HepG2 (cell line): Measurements from ENCODE around the gene CENPE. TPM values are rescaled to one million over a fixed set of nuclear protein-coding genes. Genes with fewer than 3 reads are reported as not detected.
A peak's percentile ranks its signal among the peaks of the same experiment; 100 is the strongest.

ENCODE experiments used
- ASH2L ChIP-seq: fragments of 300-600, 200-600 bp; sonication (generic); IDR thresholded peaks from 2 replicates; pipeline ENCODE4 v1.7.0; 2017; ENCODE audit warnings: low read depth, mild to moderate bottlenecking, moderate library complexity, mixed read lengths, low read length; ENCODE audit not compliant: insufficient read length
- ATF7-NPFF ChIP-seq: sonication (generic); formaldehyde crosslinking; IDR thresholded peaks from 2 replicates; pipeline ENCODE4 v1.8.1; 2023; ENCODE audit warnings: mild to moderate bottlenecking, low read depth, missing genetic modification reagents, moderate library complexity
- BRD4 ChIP-seq: sonication (generic); formaldehyde crosslinking; IDR thresholded peaks from 2 replicates; pipeline ENCODE4 v1.4.0; 2020; ENCODE audit warnings: missing genetic modification reagents
- FOXM1 ChIP-seq: sonication (generic); formaldehyde crosslinking; IDR thresholded peaks from 2 replicates; pipeline ENCODE4 v1.5.0; 2020; ENCODE audit warnings: missing genetic modification reagents
- HNRNPL ChIP-seq: fragments of 200-400 bp; formaldehyde crosslinking; IDR thresholded peaks from 2 replicates; pipeline ENCODE4 v1.6.1; 2017; ENCODE audit warnings: mild to moderate bottlenecking, low read depth, low read length
- MEIS2 ChIP-seq: sonication (generic); formaldehyde crosslinking; IDR thresholded peaks from 2 replicates; pipeline ENCODE4 v1.9.0; 2021; ENCODE audit warnings: mild to moderate bottlenecking, missing genetic modification reagents
- MIER2 ChIP-seq: IDR thresholded peaks from 2 replicates; pipeline ENCODE4 v1.6.1; 2016; ENCODE audit warnings: missing biosample characterization, missing genetic modification reagents
- SMC3 ChIP-seq: IDR thresholded peaks from 2 replicates; pipeline ENCODE4 v1.6.1; 2011; ENCODE audit warnings: low read length, improper control_type of control experiment
- TAF15 ChIP-seq: fragments of 200-400 bp; formaldehyde crosslinking; IDR thresholded peaks from one replicate; pipeline ENCODE4 v1.6.1; 2018; ENCODE audit warnings: mild to moderate bottlenecking, low read depth, low read length; ENCODE audit not compliant: poor library complexity, severe bottlenecking
- TBX2 ChIP-seq: sonication (generic); formaldehyde crosslinking; IDR thresholded peaks from 2 replicates; pipeline ENCODE4 v1.5.0; 2020; ENCODE audit warnings: missing genetic modification reagents, mild to moderate bottlenecking, borderline replicate concordance
- TFDP2 ChIP-seq: sonication (generic); formaldehyde crosslinking; IDR thresholded peaks from 2 replicates; pipeline ENCODE4 v1.4.0; 2020; ENCODE audit warnings: missing genetic modification reagents
- THAP9 ChIP-seq: sonication (generic); formaldehyde crosslinking; IDR thresholded peaks from 2 replicates; pipeline ENCODE4; 2020; ENCODE audit warnings: missing genetic modification reagents, mild to moderate bottlenecking, borderline replicate concordance
- THRA ChIP-seq: sonication (generic); formaldehyde crosslinking; IDR thresholded peaks from 2 replicates; pipeline ENCODE4 v1.4.0; 2020; ENCODE audit warnings: missing genetic modification reagents, borderline replicate concordance
- ZBTB26 ChIP-seq: IDR thresholded peaks from 2 replicates; pipeline ENCODE4 v1.6.1; 2016; ENCODE audit warnings: missing compliant biosample characterization, missing genetic modification reagents, borderline replicate concordance
- ZBTB7B ChIP-seq: sonication (generic); formaldehyde crosslinking; IDR thresholded peaks from 2 replicates; pipeline ENCODE4 v1.4.0; 2020; ENCODE audit warnings: missing genetic modification reagents
- ZNF280D ChIP-seq: sonication (generic); formaldehyde crosslinking; IDR thresholded peaks from 2 replicates; pipeline ENCODE4 v1.5.1; 2020; ENCODE audit warnings: mild to moderate bottlenecking, missing genetic modification reagents
- ZNF367 ChIP-seq: sonication (generic); formaldehyde crosslinking; IDR thresholded peaks from 2 replicates; pipeline ENCODE4 v1.4.0; 2020; ENCODE audit warnings: missing genetic modification reagents, borderline replicate concordance
- ZNF451 ChIP-seq: sonication (generic); formaldehyde crosslinking; IDR thresholded peaks from 2 replicates; pipeline ENCODE4 v1.5.0; 2020; ENCODE audit warnings: mild to moderate bottlenecking, missing genetic modification reagents
- ZNF768 ChIP-seq: sonication (generic); formaldehyde crosslinking; IDR thresholded peaks from 2 replicates; pipeline ENCODE4 v1.4.0; 2020; ENCODE audit warnings: missing genetic modification reagents
- polyA plus RNA-seq, 8 experiments: library from polyadenylated mRNA; depleted of rRNA in 3 of 8; stranded (reverse) in 7 of 8; unstranded in 1 of 8; fragments of >200 nt; fragmentation: Illumina TruSeq in 4 of 8; extraction: Trizol in 4 of 8; gene quantifications; 2 replicates each; pipeline versions ENCODE4 v1.2.1 to v1.2.3, GENCODE V29; 2011 to 2016; ENCODE audit warnings: low read depth in 4 of 8, missing spikeins in 1 of 8, mixed read lengths in 1 of 8; ENCODE audit not compliant: insufficient read depth in 1 of 8
- total RNA-seq, 5 experiments: library from RNA; depleted of rRNA; stranded (reverse); fragments of >200 nt; fragmentation: Illumina TruSeq; extraction: Trizol; gene quantifications; 2 replicates each; pipeline ENCODE4 v1.2.3, GENCODE V29; 2016; ENCODE audit warnings: low read depth in 1 of 5

CENPE gene
- total and polyA plus RNA-seq, 2 of the 13 experiments (the other 11 are each of a cell fraction or from before 2014, with no cell fraction given): 2.1 to 19.8 TPM

- no peak; the same call in 1 of the 2 replicates for TF ChIP-seq TFDP2 (CRISPR knock-in tag)
- peak; percentile 85 for TF ChIP-seq ATF7-NPFF (CRISPR knock-in tag)
- no peak for TF ChIP-seq SMC3
- no peak for TF ChIP-seq THRA
- TF ChIP-seq HNRNPL: no peak
- TF ChIP-seq MIER2 (CRISPR knock-in tag): no peak
- no peak for TF ChIP-seq ZNF367
- TF ChIP-seq MEIS2 (CRISPR knock-in tag): peak; percentile 77
- TF ChIP-seq TAF15: no peak
- TF ChIP-seq FOXM1 (CRISPR knock-in tag): no peak
- peak; percentile 44; the same call in 1 of the 2 replicates for TF ChIP-seq ZNF280D (CRISPR knock-in tag)
- TF ChIP-seq BRD4: peak; percentile 75
- peak; percentile 57; the same call in 1 of the 2 replicates for TF ChIP-seq ZNF768 (CRISPR knock-in tag)
- TF ChIP-seq ASH2L: peak; percentile 83
- TF ChIP-seq THAP9 (CRISPR knock-in tag): peak; percentile 14; the same call in 1 of the 2 replicates
- TF ChIP-seq TBX2 (CRISPR knock-in tag): peak; percentile 82
- peak; percentile 74; the same call in 1 of the 2 replicates for TF ChIP-seq ZNF451
- no peak for TF ChIP-seq ZBTB26
- TF ChIP-seq ZBTB7B (CRISPR knock-in tag): peak; percentile 43; the same call in 1 of the 2 replicates
Measured at GRCh38 chr4:103075894-103076746, 122.0 kb downstream of the CENPE start (continued).
